ENCODE measurements around the gene PML.

PML gene

GRCh38 chr15:73979636-73980035 lies 14.9 kb upstream of the PML start:
- no peak overlapping the region for H3K9ac ChIP-seq (ENCODE audit: low read depth, low read length)
- peaks cover 5% of the 10 kb centered on the region for H3K27me3 ChIP-seq (ENCODE audit: insufficient read depth, low read length)

GRCh38 chr15:73981761-73982221 lies 12.7 kb upstream of the PML start:
- H3K36me3 ChIP-seq (ENCODE audit: insufficient read depth, low read length) = no peaks in the 10 kb centered on the region
- H3K9me3 ChIP-seq (ENCODE audit: insufficient read depth, low read depth, low read length) = no peaks in the 10 kb centered on the region
- 77% methylated on average over 5 of the region's 5 CpGs for WGBS
- H3K4me3 ChIP-seq (ENCODE audit: low read length) = no peak overlapping the region
- no peak overlapping the region for H3K9ac ChIP-seq (ENCODE audit: low read depth, low read length)
- H3K27me3 ChIP-seq (ENCODE audit: insufficient read depth, low read length) = peaks cover 5% of the 10 kb centered on the region
- H3K27ac ChIP-seq (ENCODE audit: low read depth, low read length) = no peak overlapping the region
- no peaks in the 10 kb centered on the region for H3K4me1 ChIP-seq (ENCODE audit: insufficient read depth, low read length)

More at GRCh38 chr15:73979636-73980035, 14.9 kb upstream of the PML start:
- H3K9me3 ChIP-seq (ENCODE audit: insufficient read depth, low read depth, low read length) = no peaks in the 10 kb centered on the region
- WGBS = 74% methylated on average over 1 of the region's 1 CpG
- no peaks in the 10 kb centered on the region for H3K4me1 ChIP-seq (ENCODE audit: insufficient read depth, low read length)
- no peak overlapping the region for H3K27ac ChIP-seq (ENCODE audit: low read depth, low read length)
- no peak overlapping the region for H3K4me3 ChIP-seq (ENCODE audit: low read length)
- H3K36me3 ChIP-seq (ENCODE audit: insufficient read depth, low read length) = no peaks in the 10 kb centered on the region

DNA sequence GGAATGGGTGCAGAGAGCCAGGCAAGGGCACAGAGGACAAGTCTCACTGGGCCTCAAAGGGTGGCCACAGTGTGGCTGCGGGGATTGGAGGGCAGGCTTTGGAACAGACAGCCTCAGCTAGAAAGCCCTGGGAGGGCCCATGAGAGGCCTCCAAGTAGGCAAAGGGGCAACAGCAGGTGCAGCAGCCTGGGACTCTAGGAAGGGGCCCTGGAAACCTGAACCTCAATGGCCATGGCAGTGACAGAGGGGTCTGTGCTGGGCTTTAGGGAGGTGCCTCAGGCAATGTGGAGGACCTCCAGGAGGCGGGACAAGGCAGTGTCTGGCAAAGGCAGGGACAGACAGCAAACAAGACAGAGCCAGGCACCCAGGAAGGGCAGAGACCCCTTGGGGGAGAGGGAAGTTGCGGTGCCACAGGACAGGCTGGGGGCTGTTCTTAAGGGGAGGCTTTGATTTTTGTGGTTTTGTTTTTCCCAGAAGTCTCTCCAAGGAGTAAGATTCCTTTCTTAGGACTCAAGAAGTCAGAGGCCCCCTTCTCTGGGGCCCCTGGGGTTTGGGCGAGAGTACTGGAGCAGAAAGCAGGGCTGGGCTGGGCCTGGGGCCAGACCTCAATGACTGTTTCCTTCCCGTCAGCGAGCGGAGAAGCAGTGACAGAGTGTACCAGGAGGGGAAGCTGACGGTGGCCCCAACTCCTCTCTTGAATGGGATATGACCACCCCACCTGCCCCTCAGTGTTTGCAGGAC lies 12.1 kb upstream of the PML start:
- H3K27ac ChIP-seq (ENCODE audit: low read depth, low read length) = no peak overlapping the region
- no peak overlapping the region for H3K9ac ChIP-seq (ENCODE audit: low read depth, low read length)
- no peaks in the 10 kb centered on the region for H3K36me3 ChIP-seq (ENCODE audit: insufficient read depth, low read length)
- no peaks in the 10 kb centered on the region for H3K9me3 ChIP-seq (ENCODE audit: insufficient read depth, low read depth, low read length)
- H3K4me3 ChIP-seq (ENCODE audit: low read length) = no peak overlapping the region
- no peaks in the 10 kb centered on the region for H3K4me1 ChIP-seq (ENCODE audit: insufficient read depth, low read length)
- 85% methylated on average over 8 of the region's 8 CpGs for WGBS
- H3K27me3 ChIP-seq (ENCODE audit: insufficient read depth, low read length) = peaks cover 2% of the 10 kb centered on the region

GRCh38 chr15:73983211-73983727 lies 11.2 kb upstream of the PML start:
- H3K27ac ChIP-seq (ENCODE audit: low read depth, low read length) = no peak overlapping the region

DNA sequence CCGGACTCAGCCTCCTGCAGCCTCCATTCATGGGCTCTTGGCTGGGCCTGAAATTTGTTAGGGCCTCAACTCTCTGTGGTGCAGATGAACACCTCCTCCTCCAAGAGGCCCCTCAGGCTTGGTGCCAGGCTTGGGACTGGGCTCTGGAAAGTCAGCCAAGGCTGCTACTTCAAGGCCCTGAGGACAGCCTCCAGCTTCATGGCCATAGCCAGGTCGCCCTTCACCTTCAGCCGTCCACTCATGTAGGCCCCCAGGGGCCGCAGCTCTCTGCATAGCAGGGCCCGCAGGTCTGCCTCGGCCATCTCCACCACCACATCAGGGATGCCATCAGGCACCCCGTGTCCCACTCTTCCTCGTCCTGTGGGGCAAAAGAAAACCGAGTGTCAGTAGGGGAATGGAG lies 10.7 kb upstream of the PML start:
- no peaks in the 10 kb centered on the region for H3K36me3 ChIP-seq (ENCODE audit: insufficient read depth, low read length)
- H3K27ac ChIP-seq (ENCODE audit: low read depth, low read length) = no peak overlapping the region
- H3K4me3 ChIP-seq (ENCODE audit: low read length) = no peak overlapping the region
- no peaks in the 10 kb centered on the region for H3K4me1 ChIP-seq (ENCODE audit: insufficient read depth, low read length)
- WGBS = 91% methylated on average over 9 of the region's 9 CpGs
- H3K9me3 ChIP-seq (ENCODE audit: insufficient read depth, low read depth, low read length) = no peaks in the 10 kb centered on the region
- no peaks in the 10 kb centered on the region for H3K27me3 ChIP-seq (ENCODE audit: insufficient read depth, low read length)
- no peak overlapping the region for H3K9ac ChIP-seq (ENCODE audit: low read depth, low read length)

More at GRCh38 chr15:73983211-73983727, 11.2 kb upstream of the PML start:
- no peak overlapping the region for H3K9ac ChIP-seq (ENCODE audit: low read depth, low read length)
- 90% methylated on average over 10 of the region's 10 CpGs for WGBS
- H3K36me3 ChIP-seq (ENCODE audit: insufficient read depth, low read length) = no peaks in the 10 kb centered on the region
- H3K9me3 ChIP-seq (ENCODE audit: insufficient read depth, low read depth, low read length) = no peaks in the 10 kb centered on the region
- no peaks in the 10 kb centered on the region for H3K4me1 ChIP-seq (ENCODE audit: insufficient read depth, low read length)
- no peak overlapping the region for H3K4me3 ChIP-seq (ENCODE audit: low read length)
- H3K27me3 ChIP-seq (ENCODE audit: insufficient read depth, low read length) = peaks cover 2% of the 10 kb centered on the region

GRCh38 chr15:73984208-73984979 lies 10.1 kb upstream of the PML start:
- no peak overlapping the region for H3K9ac ChIP-seq (ENCODE audit: low read depth, low read length)
- no peaks in the 10 kb centered on the region for H3K9me3 ChIP-seq (ENCODE audit: insufficient read depth, low read depth, low read length)
- WGBS = 93% methylated on average over 13 of the region's 13 CpGs
- H3K4me1 ChIP-seq (ENCODE audit: insufficient read depth, low read length) = no peaks in the 10 kb centered on the region
- H3K4me3 ChIP-seq (ENCODE audit: low read length) = no peak overlapping the region
- no peak overlapping the region for H3K27ac ChIP-seq (ENCODE audit: low read depth, low read length)
- H3K27me3 ChIP-seq (ENCODE audit: insufficient read depth, low read length) = no peaks in the 10 kb centered on the region
- no peaks in the 10 kb centered on the region for H3K36me3 ChIP-seq (ENCODE audit: insufficient read depth, low read length)

GRCh38 chr15:73985101-73985873 lies 9.2 kb upstream of the PML start:
- H3K9ac ChIP-seq (ENCODE audit: low read depth, low read length) = no peak overlapping the region
- H3K4me3 ChIP-seq (ENCODE audit: low read length) = no peak overlapping the region
- no peaks in the 10 kb centered on the region for H3K4me1 ChIP-seq (ENCODE audit: insufficient read depth, low read length)
- 94% methylated on average over 13 of the region's 13 CpGs for WGBS
- H3K27me3 ChIP-seq (ENCODE audit: insufficient read depth, low read length) = no peaks in the 10 kb centered on the region
- H3K27ac ChIP-seq (ENCODE audit: low read depth, low read length) = no peak overlapping the region
- no peaks in the 10 kb centered on the region for H3K9me3 ChIP-seq (ENCODE audit: insufficient read depth, low read depth, low read length)
- H3K36me3 ChIP-seq (ENCODE audit: insufficient read depth, low read length) = no peaks in the 10 kb centered on the region

- 0 out of 2 replicates have a peak, but pooled peaks cover 1% of the 10 kb centered on the region for H3K4me1 ChIP-seq (ENCODE audit: insufficient read depth, low read length)
- H3K9ac ChIP-seq (ENCODE audit: low read depth, low read length) = no peak overlapping the region
- no peak overlapping the region for H3K4me3 ChIP-seq (ENCODE audit: low read length)
- no peaks in the 10 kb centered on the region for H3K36me3 ChIP-seq (ENCODE audit: insufficient read depth, low read length)
- WGBS = 73% methylated on average over 7 of the region's 7 CpGs
- H3K27ac ChIP-seq (ENCODE audit: low read depth, low read length) = no peak overlapping the region
- H3K27me3 ChIP-seq (ENCODE audit: insufficient read depth, low read length) = no peaks in the 10 kb centered on the region
- no peaks in the 10 kb centered on the region for H3K9me3 ChIP-seq (ENCODE audit: insufficient read depth, low read depth, low read length)
Measured at GRCh38 chr15:73986055-73986775, 8.3 kb upstream of the PML start.

DNA sequence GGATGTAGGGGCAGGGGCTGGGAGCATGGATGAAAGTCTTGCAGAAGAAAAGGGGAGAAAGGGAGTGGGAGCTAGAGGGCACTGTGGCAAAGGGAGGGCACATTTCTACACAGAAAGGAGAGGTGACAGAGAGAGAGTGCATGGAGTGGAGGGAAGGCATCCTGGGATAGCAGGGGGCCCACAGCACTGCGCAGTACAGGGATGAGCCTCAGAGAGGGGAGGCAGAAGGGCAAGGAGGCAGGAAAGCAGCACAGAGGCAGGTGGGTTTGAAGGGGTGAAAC lies 7.8 kb upstream of the PML start:
- WGBS = 88% methylated on average over 1 of the region's 1 CpG
- no peaks in the 10 kb centered on the region for H3K27me3 ChIP-seq (ENCODE audit: insufficient read depth, low read length)
- H3K4me1 ChIP-seq (ENCODE audit: insufficient read depth, low read length) = peaks cover 6% of the 10 kb centered on the region; the same call in 1 of the 2 replicates
- no peak overlapping the region for H3K4me3 ChIP-seq (ENCODE audit: low read length)
- no peak overlapping the region for H3K27ac ChIP-seq (ENCODE audit: low read depth, low read length)
- H3K9ac ChIP-seq (ENCODE audit: low read depth, low read length) = no peak overlapping the region
- no peaks in the 10 kb centered on the region for H3K9me3 ChIP-seq (ENCODE audit: insufficient read depth, low read depth, low read length)
- H3K36me3 ChIP-seq (ENCODE audit: insufficient read depth, low read length) = no peaks in the 10 kb centered on the region

DNA sequence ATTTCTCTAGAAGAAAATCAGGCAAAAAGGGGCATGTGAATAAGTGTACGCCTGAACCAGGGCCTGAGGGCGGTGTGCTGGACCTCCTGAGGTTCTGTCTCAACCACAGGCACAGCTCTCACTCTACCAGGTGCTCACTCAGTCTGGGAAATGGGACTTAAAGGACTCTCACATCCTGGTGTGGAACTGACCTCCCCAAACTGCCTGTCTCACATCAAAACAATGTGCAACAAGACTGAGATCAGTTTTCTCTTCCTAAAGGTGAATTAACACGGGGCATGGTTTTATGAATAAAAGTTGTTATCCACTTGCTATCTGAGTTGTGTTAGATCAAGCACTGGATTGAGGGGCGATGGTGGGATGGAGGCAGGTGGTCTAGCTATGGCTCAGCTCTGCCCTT lies 7.3 kb upstream of the PML start:
- no peaks in the 10 kb centered on the region for H3K36me3 ChIP-seq (ENCODE audit: insufficient read depth, low read length)
- H3K9me3 ChIP-seq (ENCODE audit: insufficient read depth, low read depth, low read length) = no peaks in the 10 kb centered on the region
- whole genome bisulfite sequencing = 91% methylated on average over 4 of the region's 4 CpGs
- no peak overlapping the region for H3K9ac ChIP-seq (ENCODE audit: low read depth, low read length)
- peaks cover 6% of the 10 kb centered on the region; the same call in 1 of the 2 replicates for H3K4me1 ChIP-seq (ENCODE audit: insufficient read depth, low read length)
- H3K27me3 ChIP-seq (ENCODE audit: insufficient read depth, low read length) = no peaks in the 10 kb centered on the region
- H3K27ac ChIP-seq (ENCODE audit: low read depth, low read length) = no peak overlapping the region
- H3K4me3 ChIP-seq (ENCODE audit: low read length) = no peak overlapping the region

All from HUES64 (cell line).